ENCODE measurements around the gene VPS37C.

GRCh38 chr11:61198361-61198760, 37.1 kb upstream of the VPS37C start:
- TF ChIP-seq PKNOX1 (IDR thresholded peaks at IDR 0.05) (no peak), NFIC (IDR thresholded peaks at IDR 0.05) (no peak), ZNF175 (CRISPR knock-in tag; IDR thresholded peaks at IDR 0.05; ENCODE audit: low read depth) (no peak), ELF1 (tag; IDR thresholded peaks at IDR 0.05) (no peak), PCBP2 (IDR thresholded peaks at IDR 0.05; ENCODE audit: low read depth, low read length, poor library complexity, severe bottlenecking) (no peak), ATF3 (IDR thresholded peaks at IDR 0.05) (no peak), ATF3 (CRISPR knock-in tag; conservative IDR thresholded peaks at IDR 0.05) (no peak), EP300 (IDR thresholded peaks at IDR 0.05; ENCODE audit: low read length) (no peak), RBM39 (optimal IDR thresholded peaks at IDR 0.05; ENCODE audit: low read depth, low read length) (no peak)
- TF ChIP-seq, protein P1, sequence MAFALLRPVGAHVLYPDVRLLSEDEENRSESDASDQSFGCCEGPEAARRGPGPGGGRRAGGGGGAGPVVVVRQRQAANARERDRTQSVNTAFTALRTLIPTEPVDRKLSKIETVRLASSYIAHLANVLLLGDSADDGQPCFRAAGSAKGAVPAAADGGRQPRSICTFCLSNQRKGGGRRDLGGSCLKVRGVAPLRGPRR (CRISPR knock-in tag; IDR thresholded peaks at IDR 0.05), result no peak
